GM10847 (cell line): ENCODE measurements around the gene TGIF2.

Experiments
- POLR2A ChIP-seq: IDR thresholded peaks from 2 replicates; pipeline ENCODE4 v1.6.1; 2011; ENCODE audit not compliant: insufficient read length; ENCODE audit errors: extremely low read depth

The TGIF2 gene

GRCh38 chr20:36542516-36543183 is 30.7 kb upstream of the TGIF2 start:
- TF ChIP-seq POLR2A = no peak

- TF ChIP-seq POLR2A = no peak
Observed at GRCh38 chr20:36543184-36544133, 29.9 kb upstream of the TGIF2 start.

- TF ChIP-seq POLR2A = no peak
Observed at GRCh38 chr20:36544134-36545018, 29.0 kb upstream of the TGIF2 start.

GRCh38 chr20:36546111-36546736 is 27.2 kb upstream of the TGIF2 start:
- TF ChIP-seq POLR2A = no peak

- TF ChIP-seq POLR2A = no peak
Observed at GRCh38 chr20:36547186-36548005, 26.0 kb upstream of the TGIF2 start.

- no peak for TF ChIP-seq POLR2A
Observed at GRCh38 chr20:36548006-36548315, 25.4 kb upstream of the TGIF2 start.

- TF ChIP-seq POLR2A = no peak
Observed at GRCh38 chr20:36548704-36549627, 24.4 kb upstream of the TGIF2 start.

- no peak for TF ChIP-seq POLR2A
Observed at GRCh38 chr20:36549628-36549941, 23.8 kb upstream of the TGIF2 start.

- TF ChIP-seq POLR2A = no peak
Observed at GRCh38 chr20:36549942-36550789, 23.2 kb upstream of the TGIF2 start.

GRCh38 chr20:36550790-36551299 is 22.6 kb upstream of the TGIF2 start:
- no peak for TF ChIP-seq POLR2A

GRCh38 chr20:36555248-36555647 is 18.1 kb upstream of the TGIF2 start:
- no peak for TF ChIP-seq POLR2A

GRCh38 chr20:36562724-36563123 is 10.7 kb upstream of the TGIF2 start:
- no peak for TF ChIP-seq POLR2A
